Activated B cell treated with CpG ODN at 0.5 μM for 24 hours (primary cell): ENCODE results near the gene HDDC3. TPM values are rescaled to one million over a fixed set of nuclear protein-coding genes. Genes with fewer than 3 reads are reported as not detected.

Source experiments
- ATAC-seq: fragments of 200-7000 bp; cut with Tn5 transposase; one replicate; pipeline ENCODE4 v1.10.0; 2021; ENCODE audit warnings: low read depth, mild to moderate bottlenecking, moderate library complexity
- CTCF ChIA-PET: fragments of 350-600 bp; sonication (Branson Sonifier 250); formaldehyde crosslinking; loops from one replicate; lab custom pipeline; 2021; ENCODE audit warnings: antibody characterized with exemption; lab: Charles Lee
- POLR2A ChIA-PET: fragments of 350-600 bp; sonication (Branson Sonifier 250); formaldehyde crosslinking; loops from one replicate; lab custom pipeline; 2021; ENCODE audit warnings: antibody characterized with exemption; lab: Charles Lee
- DNase-seq: peaks from one replicate; pipeline ENCODE4 v3.0.0; 2022
- H3K27ac Mint-ChIP-seq: one replicate; pipeline ENCODE4 v1.8.0; 2020; ENCODE audit warnings: mixed read lengths
- H3K27me3 Mint-ChIP-seq: one replicate; pipeline ENCODE4 v1.8.0; 2021; ENCODE audit warnings: mixed read lengths
- H3K36me3 Mint-ChIP-seq: one replicate; pipeline ENCODE4 v1.8.0; 2021; ENCODE audit warnings: low read depth, mixed read lengths
- H3K4me1 Mint-ChIP-seq: one replicate; pipeline ENCODE4 v1.8.0; 2021; ENCODE audit warnings: mixed read lengths
- H3K4me3 Mint-ChIP-seq: one replicate; pipeline ENCODE4 v1.8.0; 2020; ENCODE audit warnings: mild to moderate bottlenecking, mixed read lengths
- H3K9me3 Mint-ChIP-seq: one replicate; pipeline ENCODE4 v1.8.0; 2020; ENCODE audit warnings: mixed read lengths
- intact Hi-C: fragments of 100-400 bp; cut with micrococcal nuclease; formaldehyde crosslinking; loops from one replicate; pipeline ENCODE4 v1.15.1; 2024
- total RNA-seq: library from RNA; stranded (reverse); gene quantifications from 2 replicates; pipeline ENCODE4 v1.2.3, GENCODE V29; 2022
- TF ChIP-seq, protein P1 (sequence below): fragments of 200-600 bp; IDR thresholded peaks from one replicate; pipeline ENCODE4 v1.8.0; 2022; ENCODE audit warnings: antibody characterized with exemption, mild to moderate bottlenecking

Gene HDDC3
- total RNA-seq, 1 donor from 2014 or later, result 19.0 TPM

DNA sequence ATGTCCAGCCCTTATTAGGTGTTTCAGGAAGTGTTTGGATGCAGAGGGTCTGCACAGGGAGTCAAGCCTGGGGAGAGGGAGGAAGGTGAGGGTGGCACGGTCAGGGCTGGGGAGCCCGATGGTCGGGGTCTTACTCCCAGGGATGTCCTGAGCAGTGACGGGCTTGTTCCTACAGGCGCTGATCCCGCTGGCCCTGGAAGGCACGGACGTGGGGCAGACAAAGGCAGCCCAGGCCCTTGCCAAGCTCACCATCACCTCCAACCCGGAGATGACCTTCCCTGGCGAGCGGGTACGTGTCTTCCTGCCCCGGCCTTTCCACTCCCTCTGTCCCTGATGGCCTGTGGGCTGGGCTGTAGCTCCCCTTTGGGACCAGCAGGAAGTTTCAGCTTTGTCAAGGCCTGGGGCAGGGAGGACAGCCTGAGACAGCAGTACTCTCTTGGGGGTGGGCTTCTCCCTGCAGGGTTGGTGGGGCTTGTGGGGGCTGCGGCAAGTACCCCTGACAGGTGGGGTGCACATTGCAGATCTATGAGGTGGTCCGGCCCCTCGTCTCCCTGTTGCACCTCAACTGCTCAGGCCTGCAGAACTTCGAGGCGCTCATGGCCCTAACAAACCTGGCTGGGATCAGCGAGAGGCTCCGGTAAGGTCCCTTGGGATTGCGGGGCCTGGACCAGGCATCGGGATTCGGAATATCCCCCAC is 17.8 kb upstream of the HDDC3 start:
- TF ChIP-seq, protein P1, sequence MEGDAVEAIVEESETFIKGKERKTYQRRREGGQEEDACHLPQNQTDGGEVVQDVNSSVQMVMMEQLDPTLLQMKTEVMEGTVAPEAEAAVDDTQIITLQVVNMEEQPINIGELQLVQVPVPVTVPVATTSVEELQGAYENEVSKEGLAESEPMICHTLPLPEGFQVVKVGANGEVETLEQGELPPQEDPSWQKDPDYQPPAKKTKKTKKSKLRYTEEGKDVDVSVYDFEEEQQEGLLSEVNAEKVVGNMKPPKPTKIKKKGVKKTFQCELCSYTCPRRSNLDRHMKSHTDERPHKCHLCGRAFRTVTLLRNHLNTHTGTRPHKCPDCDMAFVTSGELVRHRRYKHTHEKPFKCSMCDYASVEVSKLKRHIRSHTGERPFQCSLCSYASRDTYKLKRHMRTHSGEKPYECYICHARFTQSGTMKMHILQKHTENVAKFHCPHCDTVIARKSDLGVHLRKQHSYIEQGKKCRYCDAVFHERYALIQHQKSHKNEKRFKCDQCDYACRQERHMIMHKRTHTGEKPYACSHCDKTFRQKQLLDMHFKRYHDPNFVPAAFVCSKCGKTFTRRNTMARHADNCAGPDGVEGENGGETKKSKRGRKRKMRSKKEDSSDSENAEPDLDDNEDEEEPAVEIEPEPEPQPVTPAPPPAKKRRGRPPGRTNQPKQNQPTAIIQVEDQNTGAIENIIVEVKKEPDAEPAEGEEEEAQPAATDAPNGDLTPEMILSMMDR, result no peak
- CTCF ChIA-PET, result no interaction called here

GRCh38 chr15:90948506-90948905 is 16.2 kb upstream of the HDDC3 start:
- H3K36me3 Mint-ChIP-seq, result peaks cover 81% of the 10 kb centered on the region
- ChIA-PET POLR2A (interaction anchor here (0.9 kb wide), 1 partner anchor 16 kb away, joined by 3 read pairs; the partner anchor contains the start of gene HDDC3), CTCF (interaction anchor here (1.1 to 1.6 kb wide), 2 partner anchors 10 kb away, joined by 3 to 5 read pairs; no protein-coding TSS in a partner anchor)
- no peak for DNase-seq
- H3K9me3 Mint-ChIP-seq, result no peaks in the 10 kb centered on the region
- H3K4me1 Mint-ChIP-seq, result no peaks in the 10 kb centered on the region
- TF ChIP-seq, protein P1, result no peak
- H3K4me3 Mint-ChIP-seq, result no peak overlapping the region
- ATAC-seq, result no peak
- intact Hi-C loops, result no loop called here
- H3K27me3 Mint-ChIP-seq, result no peaks in the 10 kb centered on the region
- H3K27ac Mint-ChIP-seq, result no peak overlapping the region

More for the DNA sequence above, 17.8 kb upstream of the HDDC3 start:
- intact Hi-C loops, result loop anchor here (10.0 kb wide), 1 partner anchor 1125 kb away; no protein-coding TSS in a partner anchor
- no peaks in the 10 kb centered on the region for H3K9me3 Mint-ChIP-seq
- no peaks in the 10 kb centered on the region for H3K27me3 Mint-ChIP-seq
- H3K27ac Mint-ChIP-seq, result no peak overlapping the region
- H3K36me3 Mint-ChIP-seq, result peaks cover 70% of the 10 kb centered on the region
- no peak for DNase-seq
- peaks cover 5% of the 10 kb centered on the region for H3K4me1 Mint-ChIP-seq
- ATAC-seq, result no peak
- POLR2A ChIA-PET, result interaction anchor here (0.6 kb wide), 1 partner anchor 9 kb away, joined by 6 read pairs; no protein-coding TSS in a partner anchor
- H3K4me3 Mint-ChIP-seq, result no peak overlapping the region

GRCh38 chr15:90947577-90948357 is 15.4 kb upstream of the HDDC3 start:
- Mint-ChIP-seq H3K27ac (no peak overlapping the region), H3K9me3 (no peaks in the 10 kb centered on the region), H3K36me3 (peaks cover 81% of the 10 kb centered on the region), H3K4me3 (no peak overlapping the region), H3K27me3 (no peaks in the 10 kb centered on the region), H3K4me1 (no peaks in the 10 kb centered on the region)
- ATAC-seq, result no peak
- CTCF ChIA-PET, result interaction anchor here (1.1 to 1.6 kb wide), 2 partner anchors 9 to 10 kb away, joined by 3 to 5 read pairs; no protein-coding TSS in a partner anchor
- POLR2A ChIA-PET, result no interaction called here
- TF ChIP-seq, protein P1, result no peak
- intact Hi-C loops, result no loop called here
- no peak for DNase-seq

- POLR2A ChIA-PET, result interaction anchor here (1.2 kb wide), 1 partner anchor 11 kb away, joined by 4 read pairs; no protein-coding TSS in a partner anchor
- Mint-ChIP-seq H3K36me3 (peaks cover 82% of the 10 kb centered on the region), H3K27ac (no peak overlapping the region), H3K4me3 (no peak overlapping the region), H3K9me3 (no peaks in the 10 kb centered on the region), H3K4me1 (no peaks in the 10 kb centered on the region), H3K27me3 (no peaks in the 10 kb centered on the region)
- DNase-seq, result no peak
- intact Hi-C loops, result no loop called here
- TF ChIP-seq, protein P1, result no peak
- ATAC-seq, result no peak
- CTCF ChIA-PET, result interaction anchor here (1.1 to 1.6 kb wide), 2 partner anchors 8 to 11 kb away, joined by 3 to 5 read pairs; no protein-coding TSS in a partner anchor
Observed at GRCh38 chr15:90946941-90947576, 14.7 kb upstream of the HDDC3 start.
